GM19324 (cell line): ENCODE measurements around the gene ERBB3.
"Not testable (repeated sequence)": the region's sequence is repeated elsewhere in the genome, so short reads cannot be mapped to it uniquely, and the experiment has no call there.

ENCODE experiments used
- ATAC-seq: cut with Tn5 transposase; IDR thresholded peaks from one replicate; pipeline ENCODE4 v1.9.1; 2021; ENCODE audit warnings: mild to moderate bottlenecking, moderate library complexity; ENCODE audit not compliant: unreplicated experiment, low FRiP score

ERBB3 gene

GRCh38 chr12:56079723-56080555 lies at the start of gene ERBB3:
TSS of gene ERBB3 (plus strand) at chr12:56080165. CDS start at chr12:56080301, 136 bp downstream.
- no peak for ATAC-seq

DNA sequence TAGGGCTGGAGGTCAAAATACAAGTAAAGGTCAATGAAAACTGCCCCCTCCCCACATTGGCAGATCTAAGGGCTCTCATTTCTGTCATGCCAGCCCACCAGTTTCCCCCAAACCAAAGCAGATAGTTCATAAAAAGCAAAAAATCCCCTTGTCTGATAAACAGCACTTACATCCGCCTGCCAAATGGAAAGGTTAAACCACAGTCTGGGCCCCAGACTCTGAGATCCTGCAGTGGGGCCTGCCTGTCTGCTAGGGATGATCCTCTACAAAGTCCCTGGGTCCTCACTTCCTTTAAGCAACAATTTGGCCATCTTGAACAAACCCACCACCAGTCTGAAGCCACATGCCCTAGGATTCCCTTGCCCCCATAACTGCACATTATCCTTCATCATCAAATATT lies 48.0 kb upstream of the ERBB3 start:
- no peak for ATAC-seq

DNA sequence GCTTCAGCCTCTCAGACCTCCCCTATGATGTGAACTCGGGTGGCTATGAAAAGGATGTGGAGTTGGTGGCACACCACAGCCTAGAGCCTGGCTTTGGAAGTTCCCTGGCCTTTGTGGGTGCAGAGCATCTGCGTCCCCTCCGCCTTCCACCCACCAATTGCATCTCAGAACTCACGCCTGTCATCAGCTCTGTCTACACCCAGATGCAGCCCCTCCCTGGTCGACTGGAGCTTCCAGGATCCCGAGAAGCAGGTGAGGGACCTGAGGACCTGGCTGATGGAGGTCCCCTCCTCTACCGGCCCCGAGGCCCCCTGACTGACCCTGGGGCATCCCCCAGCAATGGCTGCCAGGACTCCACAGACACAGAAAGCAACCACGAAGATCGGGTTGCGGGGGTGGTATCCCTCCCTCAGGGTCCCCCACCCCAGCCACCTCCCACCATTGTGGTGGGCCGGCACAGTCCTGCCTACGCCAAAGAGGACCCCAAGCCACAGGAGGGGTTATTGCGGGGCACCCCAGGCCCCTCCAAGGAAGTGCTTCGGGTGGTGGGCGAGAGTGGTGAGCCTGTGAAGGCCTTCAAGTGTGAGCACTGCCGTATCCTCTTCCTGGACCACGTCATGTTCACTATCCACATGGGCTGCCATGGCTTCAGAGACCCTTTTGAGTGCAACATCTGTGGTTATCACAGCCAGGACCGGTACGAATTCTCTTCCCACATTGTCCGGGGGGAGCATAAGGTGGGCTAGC lies 45.2 kb upstream of the ERBB3 start:
- no peak for ATAC-seq

GRCh38 chr12:56037161-56037560 lies 42.8 kb upstream of the ERBB3 start:
- ATAC-seq, result no peak

DNA sequence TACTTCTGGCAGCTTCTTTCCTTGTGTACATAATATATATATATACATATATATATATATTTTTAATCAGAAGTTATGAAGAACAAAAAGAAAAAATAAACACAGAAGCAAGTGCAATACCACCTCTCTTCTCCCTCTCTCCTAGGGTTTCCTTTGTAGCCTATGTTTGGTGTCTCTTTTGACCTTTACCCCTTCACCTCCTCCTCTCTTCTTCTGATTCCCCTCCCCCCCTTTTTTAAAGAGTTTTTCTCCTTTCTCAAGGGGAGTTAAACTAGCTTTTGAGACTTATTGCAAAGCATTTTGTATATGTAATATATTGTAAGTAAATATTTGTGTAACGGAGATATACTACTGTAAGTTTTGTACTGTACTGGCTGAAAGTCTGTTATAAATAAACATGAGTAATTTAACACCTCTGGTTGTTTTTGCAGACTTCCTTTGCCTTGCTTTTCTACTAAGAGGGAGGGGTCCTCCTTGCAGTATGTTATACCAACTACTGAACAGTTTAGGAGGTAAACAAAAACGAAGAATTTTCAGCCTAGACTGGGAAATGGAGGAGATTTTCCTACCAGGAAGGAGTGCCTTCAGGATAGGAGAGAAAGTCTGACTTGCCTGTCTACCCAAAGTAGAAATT lies 41.8 kb upstream of the ERBB3 start:
- no peak for ATAC-seq

- ATAC-seq, result no peak
Observed at GRCh38 chr12:56040151-56040550, 39.8 kb upstream of the ERBB3 start.

DNA sequence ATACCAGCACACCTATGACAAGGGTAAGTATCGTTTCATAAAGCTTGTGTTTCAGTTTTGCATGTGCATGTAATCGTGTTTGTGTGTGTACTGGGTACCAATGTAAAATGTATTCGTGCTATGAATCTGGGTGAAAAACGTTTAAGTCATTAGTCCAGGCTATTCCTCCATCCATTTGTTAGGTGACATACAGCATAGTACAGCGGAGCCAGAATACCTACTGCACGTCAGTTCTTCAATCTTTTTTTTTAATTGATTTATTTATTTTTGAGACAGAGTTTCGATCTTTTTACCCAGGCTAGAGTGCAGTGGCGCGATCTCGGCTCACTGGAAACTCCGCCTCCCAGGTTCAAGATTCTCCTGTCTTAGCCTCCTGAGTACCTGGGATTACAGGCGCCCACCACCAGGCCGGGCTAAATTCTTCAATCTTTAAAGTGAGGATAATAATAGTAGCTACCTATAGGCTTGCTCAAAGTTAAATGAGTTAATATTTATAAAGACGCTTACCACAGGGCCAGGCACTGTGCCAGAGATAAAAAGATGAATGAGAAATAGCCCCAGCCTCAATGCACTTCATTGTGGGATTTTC lies 38.9 kb upstream of the ERBB3 start:
- no peak for ATAC-seq

- peak; percentile 95 for ATAC-seq
Observed at GRCh38 chr12:56041552-56042429, 38.2 kb upstream of the ERBB3 start, which contains the start of gene RPS26. TSS of gene RPS26 (plus strand) at chr12:56041918. CDS start at chr12:56042167, 249 bp downstream.

DNA sequence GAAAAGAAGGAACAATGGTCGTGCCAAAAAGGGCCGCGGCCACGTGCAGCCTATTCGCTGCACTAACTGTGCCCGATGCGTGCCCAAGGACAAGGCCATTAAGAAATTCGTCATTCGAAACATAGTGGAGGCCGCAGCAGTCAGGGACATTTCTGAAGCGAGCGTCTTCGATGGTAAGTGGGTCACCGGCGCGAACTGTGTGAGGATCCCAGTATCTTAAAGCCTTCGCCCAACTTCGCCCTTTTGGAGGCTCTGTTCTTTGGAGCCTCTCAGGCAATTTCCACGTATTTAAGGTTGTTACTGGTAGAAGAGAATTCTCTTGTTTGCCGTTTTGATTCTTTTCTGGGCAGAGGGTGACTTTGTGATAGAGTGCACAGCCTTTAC lies 37.5 kb upstream of the ERBB3 start:
- not testable (repeated sequence) for ATAC-seq

- ATAC-seq, result no peak
Observed at GRCh38 chr12:56042843-56043242, 37.1 kb upstream of the ERBB3 start.

GRCh38 chr12:56046027-56046780 lies 33.8 kb upstream of the ERBB3 start:
- no peak for ATAC-seq

DNA sequence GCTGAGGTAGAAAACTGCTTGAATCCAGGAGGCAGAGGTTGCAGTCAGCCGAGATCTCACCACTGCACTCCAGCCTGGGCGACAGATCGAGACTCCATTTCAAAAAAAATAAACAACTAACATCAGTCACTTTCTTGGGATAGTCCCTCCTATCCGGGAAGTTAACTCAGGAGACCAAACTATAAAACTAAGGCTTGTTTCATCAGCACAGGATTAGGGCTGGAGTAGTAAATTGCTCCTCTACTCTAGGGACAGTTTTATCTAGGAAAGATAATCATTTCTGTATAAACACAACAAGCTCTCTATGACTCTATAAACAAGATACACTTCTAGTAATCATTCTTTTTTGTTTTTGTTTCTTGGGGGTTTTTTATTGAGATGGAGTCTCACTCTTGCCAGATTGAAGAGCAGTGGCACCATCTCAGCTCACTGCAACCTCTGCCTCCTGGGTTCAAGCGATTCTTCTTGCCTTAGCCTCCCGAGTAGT lies 26.5 kb upstream of the ERBB3 start:
- no peak for ATAC-seq

- not testable (repeated sequence) for ATAC-seq
Observed at GRCh38 chr12:56059964-56060363, 20.0 kb upstream of the ERBB3 start.

DNA sequence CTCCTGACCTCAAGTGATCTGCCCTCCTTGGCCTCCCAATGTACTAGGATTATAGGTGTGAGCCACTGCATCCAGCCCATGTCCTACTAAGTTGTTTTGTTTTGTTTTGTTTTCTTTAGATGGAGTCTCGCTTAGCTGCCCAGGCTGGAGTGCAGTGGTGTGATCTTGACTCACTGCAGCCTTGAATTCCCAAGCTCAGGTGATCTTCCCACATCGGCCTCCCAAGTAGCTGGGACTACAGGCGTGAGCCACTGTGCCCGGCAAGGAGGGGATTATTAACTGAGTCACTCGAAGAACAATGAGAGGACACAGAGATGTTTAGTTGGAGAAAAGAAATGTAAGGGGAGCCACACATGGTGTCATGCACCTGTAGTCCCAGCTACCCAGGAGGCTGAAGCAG lies 18.0 kb upstream of the ERBB3 start:
- ATAC-seq, result no peak

DNA sequence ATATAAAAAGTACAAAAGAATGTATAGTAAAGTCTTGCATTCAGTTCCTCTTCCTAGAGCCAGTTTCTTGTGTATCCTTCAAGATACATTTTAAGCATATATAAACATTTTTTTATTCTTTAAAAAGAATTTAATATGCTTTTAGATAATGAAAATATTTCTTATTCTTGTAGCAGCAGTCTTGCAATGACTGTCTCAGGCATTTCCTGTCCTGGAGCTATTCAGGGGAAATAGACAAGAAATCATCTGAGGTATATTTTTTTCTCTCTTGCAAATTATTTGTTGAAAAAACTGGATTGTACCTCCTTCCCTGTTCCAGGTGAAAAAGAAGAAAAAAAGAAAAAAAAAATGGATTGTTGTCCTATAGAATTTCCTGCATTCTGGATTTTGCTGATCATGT lies 17.0 kb upstream of the ERBB3 start:
- no peak for ATAC-seq

- no peak for ATAC-seq
Observed at GRCh38 chr12:56071648-56072047, 8.3 kb upstream of the ERBB3 start.

GRCh38 chr12:56074396-56074795 lies 5.6 kb upstream of the ERBB3 start:
- no peak for ATAC-seq

GRCh38 chr12:56077966-56078365 lies 2.0 kb upstream of the ERBB3 start:
- ATAC-seq, result not testable (repeated sequence)

DNA sequence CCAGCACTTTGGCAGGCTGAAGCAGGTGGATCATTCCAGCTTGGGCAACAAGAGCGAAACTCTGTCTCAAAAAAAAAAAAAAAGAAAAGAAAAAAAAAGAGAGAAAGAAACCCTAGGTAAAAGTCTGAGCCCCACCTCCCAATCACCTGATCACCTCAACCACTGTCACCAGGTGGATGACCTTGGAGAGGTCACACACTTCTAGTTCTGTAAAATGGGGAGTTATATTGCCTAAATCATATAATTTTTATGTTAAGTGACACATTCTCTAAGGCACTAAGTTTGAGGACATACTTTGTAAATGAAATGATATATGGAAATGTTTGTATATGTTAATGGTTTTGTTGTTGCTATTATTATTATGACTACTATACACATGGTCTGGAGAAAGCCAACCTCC lies 1.5 kb upstream of the ERBB3 start:
- ATAC-seq, result no peak
